B cell (primary cell): ENCODE data around the gene COTL1. TPM values are rescaled to one million over a fixed set of nuclear protein-coding genes. Genes with fewer than 3 reads are reported as not detected.

Experiments used
- ATAC-seq: fragments of 200-7000 bp; cut with Tn5 transposase; one replicate; pipeline ENCODE4 v1.10.0; 2021; ENCODE audit warnings: low read depth, mild to moderate bottlenecking, moderate number of reproducible peaks, moderate library complexity
- CTCF ChIA-PET: fragments of 350-600 bp; sonication (Branson Sonifier 250); formaldehyde crosslinking; loops from one replicate; lab custom pipeline; 2021; ENCODE audit warnings: antibody characterized with exemption, inconsistent platforms; lab: Charles Lee
- POLR2A ChIA-PET: fragments of 350-600 bp; sonication (Branson Sonifier 250); formaldehyde crosslinking; loops from one replicate; lab custom pipeline; 2021; ENCODE audit warnings: antibody characterized with exemption; lab: Charles Lee
- DNase-seq: peaks from one replicate; pipeline ENCODE4 v3.0.0; 2013
- H2AFZ ChIP-seq: 2 replicates; pipeline ENCODE4 v1.6.1; 2012; ENCODE audit warnings: mild to moderate bottlenecking, low read depth, low read length; ENCODE audit not compliant: insufficient read depth, poor library complexity, severe bottlenecking
- H3K27ac ChIP-seq, 2 donors: 1 replicate in 1 of 2; 2 replicates in 1 of 2; pipeline ENCODE4 v1.5.1; 2012 to 2013; ENCODE audit warnings: low read length in 2 of 2, mild to moderate bottlenecking in 2 of 2, moderate library complexity in 1 of 2
- H3K27me3 ChIP-seq, 4 experiments: fragments of 200-600 bp in 1 of 4; sonication (generic) in 1 of 4; replicated peaks in 1 of 4; 1 replicate in 2 of 4; 2 replicates in 2 of 4; pipeline versions ENCODE4 v1.6.1 to v1.7.0; 2013 to 2016; ENCODE audit warnings: low read length in 3 of 4, mild to moderate bottlenecking in 2 of 4, mixed read lengths in 1 of 4, moderate library complexity in 1 of 4; ENCODE audit not compliant: insufficient read depth in 4 of 4, control insufficient read depth in 3 of 4; ENCODE audit errors: control extremely low read depth in 1 of 4
- H3K36me3 ChIP-seq, 2 experiments: replicated peaks in 1 of 2; 1 replicate in 1 of 2; 2 replicates in 1 of 2; pipeline versions ENCODE4 v1.6.1 to v1.7.1; 2013; ENCODE audit warnings: low read length in 1 of 2; ENCODE audit not compliant: insufficient read depth in 2 of 2, control insufficient read depth in 1 of 2; ENCODE audit errors: control extremely low read depth in 1 of 2, extremely low read depth in 1 of 2
- H3K4me1 ChIP-seq, 2 donors: fragments of 200-600 bp in 1 of 2; sonication (generic) in 1 of 2; 1 replicate in 1 of 2; 2 replicates in 1 of 2; pipeline versions ENCODE4 v1.5.1 to v1.6.1; 2013 to 2017; ENCODE audit warnings: low read length in 2 of 2; ENCODE audit not compliant: control insufficient read depth in 2 of 2, insufficient read depth in 2 of 2
- H3K4me2 ChIP-seq: replicated peaks from 2 replicates; pipeline ENCODE3; 2012; ENCODE audit warnings: mild to moderate bottlenecking, low read depth, low read length; ENCODE audit not compliant: poor library complexity, severe bottlenecking
- H3K4me3 ChIP-seq, 5 experiments: fragments of 200-600 bp in 1 of 5; sonication (generic) in 1 of 5; 1 replicate in 3 of 5; 2 replicates in 2 of 5; pipeline versions ENCODE4 v1.5.1 to v1.7.0; 2011 to 2016; ENCODE audit warnings: low read length in 4 of 5, mild to moderate bottlenecking in 4 of 5, low read depth in 2 of 5, control low read depth in 1 of 5, moderate library complexity in 1 of 5; ENCODE audit not compliant: insufficient read depth in 1 of 5; ENCODE audit errors: control extremely low read depth in 1 of 5, extremely low read depth in 1 of 5
- H3K79me2 ChIP-seq: fragments of 200-600 bp; sonication (generic); one replicate; pipeline ENCODE4 v1.6.0; 2016; ENCODE audit warnings: low read length; ENCODE audit not compliant: control insufficient read depth, insufficient read depth
- H3K9ac ChIP-seq: fragments of 200-600 bp; sonication (generic); 2 replicates; pipeline ENCODE4 v1.6.1; 2017; ENCODE audit warnings: mild to moderate bottlenecking, low read length, moderate library complexity
- H3K9me3 ChIP-seq, 3 donors: one replicate each; pipeline versions ENCODE4 v1.6.1 to v1.7.1; 2013; ENCODE audit warnings: low read length in 2 of 3; ENCODE audit not compliant: control insufficient read depth in 2 of 3, insufficient read depth in 1 of 3; ENCODE audit errors: control extremely low read depth in 1 of 3
- H4K20me1 ChIP-seq: 2 replicates; pipeline ENCODE4 v1.6.0; 2012; ENCODE audit warnings: mild to moderate bottlenecking, low read length; ENCODE audit not compliant: insufficient read depth, control insufficient read depth, poor library complexity, severe bottlenecking
- H3K27ac Mint-ChIP-seq: one replicate; pipeline ENCODE4 v1.8.0; 2021; ENCODE audit warnings: mixed read lengths
- H3K27me3 Mint-ChIP-seq: one replicate; pipeline ENCODE4 v1.8.0; 2021; ENCODE audit warnings: mixed read lengths
- H3K4me1 Mint-ChIP-seq: one replicate; pipeline ENCODE4 v1.8.0; 2021; ENCODE audit warnings: mixed read lengths
- H3K4me3 Mint-ChIP-seq: one replicate; pipeline ENCODE4 v1.8.0; 2021; ENCODE audit warnings: mixed read lengths
- H3K9me3 Mint-ChIP-seq: one replicate; pipeline ENCODE4 v1.8.0; 2022; ENCODE audit warnings: mixed read lengths; ENCODE audit not compliant: insufficient read depth
- CTCF ChIP-seq: fragments of 200-600 bp; IDR thresholded peaks from one replicate; pipeline ENCODE4 v1.8.0; 2022; ENCODE audit warnings: antibody characterized with exemption, mild to moderate bottlenecking
- EZH2 ChIP-seq: IDR thresholded peaks from 2 replicates; pipeline ENCODE4 v1.6.1; 2012; ENCODE audit warnings: borderline replicate concordance, low read depth, mild to moderate bottlenecking, moderate library complexity, low read length; ENCODE audit not compliant: insufficient read depth, poor library complexity, severe bottlenecking
- WGBS: methylation state at CpG from one replicate; pipeline ENCODE4 v1.1.5; 2013; ENCODE audit warnings: missing lambda C conversion rate; ENCODE audit not compliant: insufficient coverage; 5-methylcytosine and 5-hydroxymethylcytosine counted together
- intact Hi-C: fragments of 100-400 bp; cut with micrococcal nuclease; formaldehyde crosslinking; loops from one replicate; pipeline ENCODE4 v1.10.0; 2022
- polyA plus RNA-seq: library from polyadenylated mRNA; depleted of rRNA; stranded (reverse); fragments of >200 nt; gene quantifications from 2 replicates; pipeline ENCODE4 v1.2.3, GENCODE V29; 2012
- total RNA-seq, 2 donors: library from RNA; stranded (reverse); fragments of 120-200 nt in 1 of 2; gene quantifications; 1 replicate in 1 of 2; 2 replicates in 1 of 2; pipeline versions ENCODE4 v1.2.3 to v1.2.4, GENCODE V29; 2013 to 2022

Gene COTL1
- total and polyA plus RNA-seq, 2 donors (not counting 1 experiment from before 2014, with no cell fraction given), result 158 to 264 TPM

DNA sequence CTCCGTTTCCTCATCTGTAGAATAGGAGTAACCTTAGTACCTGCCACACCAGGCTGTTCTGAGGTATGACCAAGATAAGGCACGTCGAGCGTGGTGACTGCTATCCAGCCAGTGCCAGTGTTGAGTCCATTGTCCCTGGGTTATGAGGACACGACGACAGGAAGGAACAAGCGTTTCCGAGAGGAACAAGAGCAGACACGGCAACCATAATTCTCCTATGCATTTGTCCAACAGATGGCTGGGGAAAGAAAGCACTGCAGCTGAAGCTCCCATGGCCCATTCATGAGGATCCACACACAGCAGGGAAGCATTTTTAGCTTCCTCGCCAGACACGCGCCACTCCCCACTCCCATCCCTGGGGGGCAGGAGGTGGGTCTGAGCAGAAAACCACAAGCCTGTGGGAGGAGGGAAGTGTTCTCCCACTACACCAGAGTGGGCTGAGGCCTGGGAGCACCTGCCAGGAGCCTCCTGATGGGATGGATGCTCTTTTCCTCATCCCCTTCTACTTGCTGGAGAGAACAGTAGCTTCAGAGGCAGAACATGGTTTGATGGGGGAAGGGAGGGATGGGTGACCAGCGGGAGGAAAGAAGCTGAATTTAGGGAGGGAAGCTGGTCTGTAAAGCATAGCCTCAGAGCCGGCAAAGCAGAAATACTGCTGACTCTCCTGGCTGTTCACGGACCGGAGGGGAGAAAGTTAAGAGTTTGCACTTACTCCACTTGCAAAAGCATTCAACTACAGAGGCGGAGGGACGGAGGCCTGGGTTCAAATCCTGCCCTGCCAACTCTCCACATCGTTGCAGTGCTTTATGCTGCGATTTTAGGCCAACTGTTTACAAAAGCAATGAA lies 2.7 kb downstream of the COTL1 start:
- Histone ChIP-seq H3K4me3 (peak overlapping the region in 4 of 5 experiments; percentile 4 to 96 (median 82)), H3K9me3 (peaks cover 0 to 6% (median 2%) of the 10 kb centered on the region in 3 donors), H3K27ac (peak overlapping the region in 1 of 2 donors; percentile 72), H2AFZ (no peak overlapping the region), H3K79me2 (peaks cover 81% of the 10 kb centered on the region), H3K4me2 (peak overlapping the region; percentile 88), H3K36me3 (peaks cover 0 to 57% of the 10 kb centered on the region in 2 experiments), H3K9ac (peak overlapping the region; percentile 82), H3K4me1 (peaks cover 65 to 83% of the 10 kb centered on the region in 2 donors), H4K20me1 (peaks cover 31% of the 10 kb centered on the region), H3K27me3 (no peaks in the 10 kb centered on the region)
- ChIA-PET CTCF (interaction anchor here (1.0 to 29.5 kb wide), 8 partner anchors 7 to 115 kb away, joined by 3 to 536 read pairs (median 8); partner anchors contain the start of gene MEAK7), POLR2A (interaction anchor here (0.6 to 2.1 kb wide), 7 partner anchors 12 to 808 kb away, joined by 4 to 14 read pairs (median 4); no protein-coding TSS in a partner anchor)
- Mint-ChIP-seq H3K4me1 (peaks cover 78% of the 10 kb centered on the region), H3K27ac (peak overlapping the region; percentile 90), H3K4me3 (peak overlapping the region; percentile 84), H3K9me3 (no peaks in the 10 kb centered on the region), H3K27me3 (no peaks in the 10 kb centered on the region)
- no peak for ATAC-seq
- WGBS, result 80% methylated on average over 13 of the region's 20 CpGs
- intact Hi-C loops, result no loop called here
- TF ChIP-seq EZH2 (no peak), CTCF (no peak)
- DNase-seq, result no peak
